HEK293 (cell line): ENCODE data around the gene ARFRP1.

ENCODE experiments used
- CTCF ChIA-PET: fragments of 350-600 bp; formaldehyde crosslinking; extraction: SDS; loops from one replicate; lab custom pipeline; 2021; ENCODE audit warnings: antibody characterized with exemption; lab: Yijun Ruan, JAX
- POLR2A ChIA-PET: fragments of 300-600 bp; formaldehyde crosslinking; extraction: SDS; loops from one replicate; lab custom pipeline; 2020; ENCODE audit warnings: antibody characterized with exemption, inconsistent platforms; lab: Yijun Ruan, JAX
- H3K27ac ChIP-seq: fragments of 200-500 bp; sonication (Bioruptor generic); 2 replicates; pipeline ENCODE4 v1.5.1; 2014; ENCODE audit warnings: low read depth, low read length, control low read depth, inconsistent platforms; ENCODE audit errors: extremely low read depth
- H3K36me3 ChIP-seq, 2 experiments: fragments of 200-500 bp in 1 of 2; sonication (Bioruptor generic) in 1 of 2; 1 replicate in 1 of 2; 2 replicates in 1 of 2; pipeline ENCODE4 v1.5.1; 2014 to 2017; ENCODE audit warnings: inconsistent platforms in 2 of 2, low read length in 2 of 2; ENCODE audit not compliant: control insufficient read depth in 2 of 2, insufficient read depth in 1 of 2
- H3K4me1 ChIP-seq: fragments of 200-500 bp; sonication (Bioruptor generic); 2 replicates; pipeline ENCODE4 v1.5.1; 2014; ENCODE audit warnings: mild to moderate bottlenecking, low read length, inconsistent platforms; ENCODE audit not compliant: control insufficient read depth, insufficient read depth
- H3K4me3 ChIP-seq: 2 replicates; pipeline ENCODE4 v1.5.1; 2011; ENCODE audit warnings: low read depth, mild to moderate bottlenecking, control low read depth, low read length, moderate library complexity
- H3K9me3 ChIP-seq: fragments of 200-500 bp; sonication (Bioruptor generic); 2 replicates; pipeline ENCODE4 v1.5.1; 2014; ENCODE audit warnings: low read depth, low read length, inconsistent platforms; ENCODE audit not compliant: control insufficient read depth, insufficient read depth
- AEBP2 ChIP-seq: fragments of 450-650 bp; formaldehyde crosslinking; IDR thresholded peaks from 2 replicates; pipeline ENCODE4 v1.5.1; 2016; ENCODE audit warnings: missing biosample characterization, missing genetic modification characterization, borderline replicate concordance
- FEZF1 ChIP-seq: fragments of 450-650 bp; formaldehyde crosslinking; IDR thresholded peaks from 2 replicates; pipeline ENCODE4 v1.5.1; 2016; ENCODE audit warnings: missing biosample characterization, missing genetic modification characterization
- HIC1 ChIP-seq: fragments of 450-650 bp; formaldehyde crosslinking; IDR thresholded peaks from 2 replicates; pipeline ENCODE4 v1.5.1; 2016; ENCODE audit warnings: missing biosample characterization, missing genetic modification characterization
- HOXC10 ChIP-seq: sonication (generic); formaldehyde crosslinking; IDR thresholded peaks from 2 replicates; pipeline ENCODE4 v1.8.1; 2023; ENCODE audit warnings: mild to moderate bottlenecking, missing genetic modification reagents
- KLF1 ChIP-seq: fragments of 450-650 bp; formaldehyde crosslinking; IDR thresholded peaks from 2 replicates; pipeline ENCODE4 v1.5.1; 2016; ENCODE audit warnings: missing biosample characterization, missing genetic modification characterization
- SCRT2 ChIP-seq: fragments of 450-650 bp; formaldehyde crosslinking; IDR thresholded peaks from 2 replicates; pipeline ENCODE4 v1.5.1; 2016; ENCODE audit warnings: missing biosample characterization, missing genetic modification characterization
- TCF7L2 ChIP-seq: IDR thresholded peaks from 2 replicates; pipeline ENCODE4 v1.6.1; 2011; ENCODE audit warnings: low read depth, mild to moderate bottlenecking, inconsistent platforms, low read length, moderate library complexity, borderline replicate concordance
- ZBTB1 ChIP-seq: fragments of 450-650 bp; formaldehyde crosslinking; IDR thresholded peaks from 2 replicates; pipeline ENCODE4 v1.5.1; 2016; ENCODE audit warnings: missing biosample characterization, missing genetic modification characterization
- ZBTB11 ChIP-seq: fragments of 450-650 bp; formaldehyde crosslinking; conservative IDR thresholded peaks from 2 replicates; pipeline ENCODE4 v1.5.1; 2016; ENCODE audit warnings: low read depth, missing biosample characterization, missing genetic modification characterization
- ZBTB17 ChIP-seq: fragments of 450-650 bp; formaldehyde crosslinking; IDR thresholded peaks from 2 replicates; pipeline ENCODE4 v1.5.1; 2016; ENCODE audit warnings: missing biosample characterization, missing genetic modification characterization
- ZFHX2 ChIP-seq: fragments of 450-650 bp; formaldehyde crosslinking; conservative IDR thresholded peaks from 2 replicates; pipeline ENCODE4 v1.5.1; 2016; ENCODE audit warnings: missing biosample characterization, missing genetic modification characterization
- ZFP69B ChIP-seq: fragments of 450-650 bp; formaldehyde crosslinking; IDR thresholded peaks from 2 replicates; pipeline ENCODE4 v1.5.1; 2016; ENCODE audit warnings: missing biosample characterization, missing genetic modification characterization
- ZNF112 ChIP-seq: fragments of 450-650 bp; formaldehyde crosslinking; IDR thresholded peaks from 2 replicates; pipeline ENCODE4 v1.5.0; 2017; ENCODE audit warnings: missing biosample characterization, missing genetic modification characterization
- ZNF121 ChIP-seq: fragments of 450-650 bp; formaldehyde crosslinking; IDR thresholded peaks from 2 replicates; pipeline ENCODE4 v1.5.1; 2016; ENCODE audit warnings: missing biosample characterization, missing genetic modification characterization
- ZNF133 ChIP-seq: fragments of 450-650 bp; formaldehyde crosslinking; IDR thresholded peaks from 2 replicates; pipeline ENCODE4 v1.5.1; 2016; ENCODE audit warnings: missing biosample characterization, missing genetic modification characterization
- ZNF211 ChIP-seq: fragments of 450-650 bp; formaldehyde crosslinking; IDR thresholded peaks from 2 replicates; pipeline ENCODE4 v1.5.1; 2016; ENCODE audit warnings: low read depth, missing biosample characterization, missing genetic modification characterization
- ZNF221 ChIP-seq: fragments of 450-650 bp; formaldehyde crosslinking; IDR thresholded peaks from 2 replicates; pipeline ENCODE4 v1.5.1; 2017; ENCODE audit warnings: missing biosample characterization, missing genetic modification characterization, borderline replicate concordance
- ZNF280C ChIP-seq: fragments of 450-650 bp; formaldehyde crosslinking; IDR thresholded peaks from 2 replicates; pipeline ENCODE4 v1.5.1; 2016; ENCODE audit warnings: missing biosample characterization, missing genetic modification characterization
- ZNF341 ChIP-seq: fragments of 450-650 bp; formaldehyde crosslinking; IDR thresholded peaks from 2 replicates; pipeline ENCODE4; 2016; ENCODE audit warnings: low read depth, missing biosample characterization, missing genetic modification characterization
- ZNF433 ChIP-seq: fragments of 450-650 bp; formaldehyde crosslinking; IDR thresholded peaks from 2 replicates; pipeline ENCODE4 v1.5.1; 2016; ENCODE audit warnings: missing biosample characterization, missing genetic modification characterization, low read depth
- ZNF548 ChIP-seq: fragments of 450-650 bp; formaldehyde crosslinking; IDR thresholded peaks from 2 replicates; pipeline ENCODE4 v1.5.1; 2016; ENCODE audit warnings: missing biosample characterization, missing genetic modification characterization
- ZNF600 ChIP-seq: fragments of 450-650 bp; formaldehyde crosslinking; IDR thresholded peaks from 2 replicates; pipeline ENCODE4 v1.5.1; 2016; ENCODE audit warnings: missing biosample characterization, missing genetic modification characterization
- ZNF624 ChIP-seq: fragments of 450-650 bp; formaldehyde crosslinking; IDR thresholded peaks from 2 replicates; pipeline ENCODE4 v1.5.1; 2017; ENCODE audit warnings: missing biosample characterization, missing genetic modification characterization
- ZNF664 ChIP-seq: fragments of 450-650 bp; formaldehyde crosslinking; IDR thresholded peaks from 2 replicates; pipeline ENCODE4 v1.5.1; 2016; ENCODE audit warnings: missing biosample characterization, missing genetic modification characterization
- ZNF747 ChIP-seq: fragments of 450-650 bp; formaldehyde crosslinking; IDR thresholded peaks from 2 replicates; pipeline ENCODE4 v1.5.1; 2016; ENCODE audit warnings: missing biosample characterization, missing genetic modification characterization
- ZNF777 ChIP-seq: fragments of 450-650 bp; formaldehyde crosslinking; IDR thresholded peaks from 2 replicates; pipeline ENCODE4 v1.5.1; 2017; ENCODE audit warnings: missing biosample characterization, missing genetic modification characterization, borderline replicate concordance
- ZNF792 ChIP-seq: fragments of 450-650 bp; formaldehyde crosslinking; IDR thresholded peaks from 2 replicates; pipeline ENCODE4 v1.5.1; 2016; ENCODE audit warnings: missing biosample characterization, missing genetic modification characterization
- ZSCAN23 ChIP-seq: fragments of 450-650 bp; formaldehyde crosslinking; IDR thresholded peaks from 2 replicates; pipeline ENCODE4 v1.5.1; 2016; ENCODE audit warnings: missing biosample characterization, missing genetic modification characterization
- ZSCAN30 ChIP-seq: fragments of 450-650 bp; IDR thresholded peaks from 2 replicates; pipeline ENCODE4 v1.5.1; 2018; ENCODE audit warnings: missing biosample characterization, mild to moderate bottlenecking, missing genetic modification characterization, moderate library complexity
- ZSCAN4 ChIP-seq: fragments of 450-650 bp; formaldehyde crosslinking; IDR thresholded peaks from 2 replicates; pipeline ENCODE4 v1.5.1; 2017; ENCODE audit warnings: missing biosample characterization, missing genetic modification characterization

ARFRP1 gene

GRCh38 chr20:63692436-63693082, 15.2 kb downstream of the ARFRP1 start:
- Histone ChIP-seq H3K4me1 (no peaks in the 10 kb centered on the region), H3K9me3 (no peaks in the 10 kb centered on the region), H3K4me3 (no peak overlapping the region), H3K36me3 (peaks cover 0 to 18% of the 10 kb centered on the region in 2 experiments; a peak in 1 of 3 replicates), H3K27ac (no peak overlapping the region)
- POLR2A ChIA-PET, result no interaction called here
- CTCF ChIA-PET, result no interaction called here
- TF ChIP-seq TCF7L2 (no peak), ZNF664 (tag by site-specific recombination) (no peak), ZNF221 (no peak), HIC1 (tag by site-specific recombination) (no peak), ZSCAN4 (tag by site-specific recombination) (no peak), ZNF548 (tag by site-specific recombination) (peak; percentile 76; the same call in 1 of the 2 replicates), FEZF1 (no peak), ZNF211 (tag by site-specific recombination) (no peak), SCRT2 (tag by site-specific recombination) (no peak), AEBP2 (tag by site-specific recombination) (no peak), ZNF280C (no peak), ZBTB11 (tag by site-specific recombination) (no peak), ZNF600 (tag by site-specific recombination) (0 out of 2 replicates have a peak, but pooled peaks have one; percentile 62), ZSCAN30 (no peak), ZBTB1 (tag by site-specific recombination) (no peak), ZNF624 (no peak), ZNF747 (no peak), KLF1 (tag by site-specific recombination) (no peak), ZNF133 (no peak), HOXC10 (CRISPR knock-in tag) (no peak), ZNF112 (tag by site-specific recombination) (no peak), ZBTB17 (tag by site-specific recombination) (peak; percentile 76), ZNF777 (tag by site-specific recombination) (no peak), ZFP69B (tag by site-specific recombination) (peak; percentile 43; the same call in 1 of the 2 replicates), ZSCAN23 (no peak), ZNF341 (tag by site-specific recombination) (no peak), ZNF433 (tag by site-specific recombination) (no peak), ZNF792 (no peak), ZNF121 (tag by site-specific recombination) (no peak), ZFHX2 (tag by site-specific recombination) (no peak)
